ENCODE results near the gene RBBP8NL. TPM values are rescaled to one million over a fixed set of nuclear protein-coding genes. Genes with fewer than 3 reads are reported as not detected.

RBBP8NL gene
- total and polyA plus RNA-seq, 2 of the 8 experiments (the other 6 are each of a cell fraction or from before 2014, with no cell fraction given) = 0.43 to 0.48 TPM

- 85% methylated on average over 19 of the region's 20 CpGs; no CpG with 5 or more reads in 1 of the 2 experiments for WGBS, 2 experiments (ENCODE audit: extremely low coverage in 1 of 2, insufficient coverage in 1 of 2, insufficient read length in 1 of 2, insufficient replicate concordance in 2 of 2, low coverage in 1 of 2, low lambda C conversion rate in 2 of 2, missing lambda C conversion rate in 1 of 2)
- no peak for FAIRE-seq
- TF ChIP-seq CREB1 (IDR thresholded peaks at IDR 0.05) = no peak
- no peak for TF ChIP-seq MAX (IDR thresholded peaks at IDR 0.05)
- TF ChIP-seq SIRT6 (IDR thresholded peaks at IDR 0.05; ENCODE audit: low read length) = no peak
- TF ChIP-seq POLR2A (IDR thresholded peaks at IDR 0.05; ENCODE audit: control extremely low read depth in 1 of 2, low read depth in 2 of 2, low read length in 2 of 2) = no peak
- TF ChIP-seq POU5F1 (IDR thresholded peaks at IDR 0.05; ENCODE audit: low read depth, low read length) = no peak
- no peak for TF ChIP-seq KDM1A (IDR thresholded peaks at IDR 0.05; ENCODE audit: borderline replicate concordance, low read length)
- TF ChIP-seq SP1 (IDR thresholded peaks at IDR 0.05; ENCODE audit: low read depth, low read length) = no peak
- TF ChIP-seq CBX5 (IDR thresholded peaks at IDR 0.05; ENCODE audit: low read depth, low read length) = no peak
- no peak for TF ChIP-seq NRF1 (IDR thresholded peaks at IDR 0.05; ENCODE audit: low read depth, low read length)
- TF ChIP-seq CHD1 (IDR thresholded peaks at IDR 0.05; ENCODE audit: low read depth, low read length) = no peak
- no peak for TF ChIP-seq SP2 (IDR thresholded peaks at IDR 0.05; ENCODE audit: low read length)
- no peak for TF ChIP-seq EP300 (IDR thresholded peaks at IDR 0.05; ENCODE audit: borderline replicate concordance in 1 of 2, low read depth in 2 of 2, low read length in 2 of 2)
- TF ChIP-seq BRCA1 (IDR thresholded peaks at IDR 0.05; ENCODE audit: low read depth, low read length) = no peak
Observed at GRCh38 chr20:62387933-62388635, 39.3 kb downstream of the RBBP8NL start.

More at GRCh38 chr20:62387933-62388635, 39.3 kb downstream of the RBBP8NL start:
- H3K14ac ChIP-seq (ENCODE audit: insufficient read length) = no peak overlapping the region
- no peak overlapping the region for H4K8ac ChIP-seq (ENCODE audit: extremely low read depth, insufficient read depth, low read length)
- H3K4me3 ChIP-seq (ENCODE audit: extremely low read depth in 1 of 4, insufficient read depth in 2 of 4, low read depth in 3 of 4, low read length in 4 of 4) = peak overlapping the region; percentile 93 to 100 (median 99)
- peak overlapping the region; percentile 88; the same call in 1 of the 2 replicates for H3K27ac ChIP-seq (ENCODE audit: low read depth, low read length)
- peak overlapping the region in 3 of 4 experiments; percentile 56 to 91 (median 91); a peak in 6 of 7 replicates for H3K9ac ChIP-seq (replicated peaks in 1 of 4; ENCODE audit: extremely low read depth in 1 of 4, low read depth in 3 of 4, low read length in 3 of 4)
- ChIA-PET POLR2A (ENCODE audit: partially characterized antibody) (interaction anchor here (0.6 to 9.0 kb wide), 19 partner anchors 8 to 120 kb away, joined by 3 to 176 read pairs (median 7); partner anchors contain the start of genes ADRM1 and LAMA5), CTCF (ENCODE audit: partially characterized antibody) (interaction anchor here (0.8 to 14.1 kb wide), 4 partner anchors 15 to 1037 kb away, joined by 3 to 212 read pairs (median 53); partner anchors contain the start of gene LAMA5)
- no peak overlapping the region for H2BK120ac ChIP-seq (replicated peaks; ENCODE audit: low read depth, low read length)
- no peak overlapping the region for H2BK5ac ChIP-seq (ENCODE audit: low read depth, low read length)
- no peak overlapping the region for H3K4ac ChIP-seq (replicated peaks; ENCODE audit: insufficient read length, low read depth, low read length)
- peaks cover 4 to 39% of the 10 kb centered on the region in 2 experiments; a peak in 3 of 4 replicates for H3K79me2 ChIP-seq (ENCODE audit: control insufficient read depth in 1 of 2, insufficient read depth in 2 of 2, low read length in 2 of 2)
- peaks cover 0 to 8% (median 2%) of the 10 kb centered on the region in 4 experiments; a peak in 5 of 7 replicates for H3K4me1 ChIP-seq (replicated peaks in 1 of 4; ENCODE audit: control insufficient read depth in 3 of 4, insufficient read depth in 4 of 4, low read length in 3 of 4)
- peaks cover 8 to 19% of the 10 kb centered on the region in 2 experiments for H4K20me1 ChIP-seq (replicated peaks in 1 of 2; ENCODE audit: control insufficient read depth in 1 of 2, insufficient read depth in 2 of 2, low read length in 2 of 2)
- H3K4me2 ChIP-seq (ENCODE audit: insufficient read depth in 1 of 2, low read depth in 2 of 2, low read length in 2 of 2) = peak overlapping the region; percentile 86 to 99
- H2BK12ac ChIP-seq (ENCODE audit: low read depth, low read length) = no peak overlapping the region
- DNase-seq (ENCODE audit: low read depth in 1 of 2, low spot score in 2 of 2) = no peak
- no peaks in the 10 kb centered on the region for H3K27me3 ChIP-seq (replicated peaks in 1 of 4; ENCODE audit: control insufficient read depth in 3 of 4, extremely low read depth in 1 of 4, insufficient read depth in 3 of 4, low read length in 3 of 4)
- peaks cover 18 to 24% (median 21%) of the 10 kb centered on the region in 4 experiments for H3K36me3 ChIP-seq (ENCODE audit: control insufficient read depth in 2 of 4, insufficient read depth in 4 of 4, low read length in 3 of 4)
- no peak overlapping the region for H2BK15ac ChIP-seq (ENCODE audit: low read length)
- H2AFZ ChIP-seq (ENCODE audit: low read length) = no peak overlapping the region
- H3K79me1 ChIP-seq (ENCODE audit: low read depth, low read length) = peaks cover 10% of the 10 kb centered on the region
- no peak overlapping the region for H3K23ac ChIP-seq (ENCODE audit: insufficient read length)
- no peak overlapping the region for H2AK5ac ChIP-seq (ENCODE audit: low read depth, low read length)
- H3K9me3 ChIP-seq (ENCODE audit: insufficient read depth in 2 of 2, low read depth in 1 of 2, low read length in 1 of 2) = no peaks in the 10 kb centered on the region
- H4K5ac ChIP-seq (ENCODE audit: insufficient read length, low read depth, low read length) = no peak overlapping the region
- no peak overlapping the region for H3K56ac ChIP-seq (replicated peaks; ENCODE audit: insufficient read length, low read depth, low read length)
- no peak overlapping the region for H4K91ac ChIP-seq (replicated peaks; ENCODE audit: insufficient read length, low read length)
- H3K18ac ChIP-seq (ENCODE audit: extremely low read depth, low read length) = no peak overlapping the region
- H2BK20ac ChIP-seq (ENCODE audit: low read length) = no peak overlapping the region
- peaks cover 11% of the 10 kb centered on the region; the same call in 1 of the 2 replicates for H3K23me2 ChIP-seq (ENCODE audit: low read depth, low read length)

Data from H1 (cell line).